GM18498 (cell line): ENCODE results near the gene ZSCAN21.
A peak's percentile ranks its signal among the peaks of the same experiment; 100 is the strongest.
"Not testable (repeated sequence)": the region's sequence is repeated elsewhere in the genome, so short reads cannot be mapped to it uniquely, and the experiment has no call there.

Experiments
- ATAC-seq: cut with Tn5 transposase; IDR thresholded peaks from one replicate; pipeline ENCODE4 v1.9.1; 2021; ENCODE audit warnings: mild to moderate bottlenecking, moderate library complexity; ENCODE audit not compliant: unreplicated experiment

The ZSCAN21 gene

DNA sequence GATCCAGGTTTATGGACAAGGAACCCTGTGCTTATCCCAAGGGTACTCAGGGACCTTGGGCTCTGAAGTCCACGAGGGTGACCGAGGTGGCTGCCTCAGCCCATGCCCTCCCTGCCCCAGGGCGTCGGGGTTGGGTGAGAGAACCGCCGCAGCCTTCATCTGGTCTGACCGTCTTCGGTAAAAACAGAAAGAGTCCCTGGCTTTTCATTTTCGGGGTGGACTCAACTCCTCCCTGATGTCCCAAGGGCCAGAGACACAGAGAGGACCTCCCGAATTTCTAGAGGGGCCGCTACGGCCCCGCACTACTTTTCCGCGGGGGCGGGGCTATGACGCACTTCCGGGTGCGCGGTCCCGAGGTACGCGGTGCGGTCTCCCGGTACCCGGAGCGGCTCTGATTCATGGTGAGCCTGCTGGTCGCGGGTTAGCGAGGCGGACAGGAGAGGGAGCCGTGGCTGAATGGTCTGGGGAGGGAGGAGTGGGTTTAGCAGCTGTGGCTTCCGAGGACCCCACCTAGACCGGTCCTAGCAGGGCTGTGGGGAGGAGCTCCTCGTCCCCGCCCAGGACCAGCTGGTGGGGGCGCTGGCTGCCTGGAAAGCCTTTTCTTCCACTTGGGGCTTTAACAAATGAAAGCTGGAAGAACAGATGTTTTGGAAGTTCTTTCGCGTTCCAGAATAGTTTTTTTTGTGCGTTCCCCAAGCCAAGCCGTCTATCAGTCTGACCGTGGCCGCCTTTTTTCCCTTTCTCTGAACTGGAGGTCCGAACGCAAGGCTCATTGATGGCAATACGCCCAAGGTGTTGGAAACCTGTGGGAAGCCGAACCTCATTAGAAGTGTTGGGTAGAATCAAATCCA is at the start of gene ZSCAN21:
Gene ZSCAN21 (plus strand): TSS at position 334 of the 851 bp plus-strand sequence. CDS start 7,233 bp downstream, outside the sequence.
- ATAC-seq: peak; percentile 92

DNA sequence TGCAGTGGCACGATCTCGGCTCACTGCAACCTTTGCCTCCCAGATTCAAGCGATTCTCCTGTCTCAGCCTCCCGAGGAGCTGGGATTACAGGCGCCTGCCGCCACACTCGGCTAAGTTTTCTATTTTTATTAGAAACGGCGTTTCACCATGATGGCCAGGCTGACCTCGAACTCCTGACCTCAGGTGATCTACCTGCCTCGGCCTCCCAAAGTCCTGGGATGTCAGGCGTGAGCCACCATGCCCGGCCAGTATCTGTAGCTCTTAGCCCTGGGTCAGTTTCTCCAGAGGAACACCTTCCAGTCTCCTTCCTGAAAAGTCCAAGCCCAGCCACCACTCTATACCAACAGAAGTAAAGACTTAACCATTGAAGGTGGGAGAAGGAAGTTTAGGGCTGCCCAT is 49.3 kb upstream of the ZSCAN21 start:
- ATAC-seq: no peak

DNA sequence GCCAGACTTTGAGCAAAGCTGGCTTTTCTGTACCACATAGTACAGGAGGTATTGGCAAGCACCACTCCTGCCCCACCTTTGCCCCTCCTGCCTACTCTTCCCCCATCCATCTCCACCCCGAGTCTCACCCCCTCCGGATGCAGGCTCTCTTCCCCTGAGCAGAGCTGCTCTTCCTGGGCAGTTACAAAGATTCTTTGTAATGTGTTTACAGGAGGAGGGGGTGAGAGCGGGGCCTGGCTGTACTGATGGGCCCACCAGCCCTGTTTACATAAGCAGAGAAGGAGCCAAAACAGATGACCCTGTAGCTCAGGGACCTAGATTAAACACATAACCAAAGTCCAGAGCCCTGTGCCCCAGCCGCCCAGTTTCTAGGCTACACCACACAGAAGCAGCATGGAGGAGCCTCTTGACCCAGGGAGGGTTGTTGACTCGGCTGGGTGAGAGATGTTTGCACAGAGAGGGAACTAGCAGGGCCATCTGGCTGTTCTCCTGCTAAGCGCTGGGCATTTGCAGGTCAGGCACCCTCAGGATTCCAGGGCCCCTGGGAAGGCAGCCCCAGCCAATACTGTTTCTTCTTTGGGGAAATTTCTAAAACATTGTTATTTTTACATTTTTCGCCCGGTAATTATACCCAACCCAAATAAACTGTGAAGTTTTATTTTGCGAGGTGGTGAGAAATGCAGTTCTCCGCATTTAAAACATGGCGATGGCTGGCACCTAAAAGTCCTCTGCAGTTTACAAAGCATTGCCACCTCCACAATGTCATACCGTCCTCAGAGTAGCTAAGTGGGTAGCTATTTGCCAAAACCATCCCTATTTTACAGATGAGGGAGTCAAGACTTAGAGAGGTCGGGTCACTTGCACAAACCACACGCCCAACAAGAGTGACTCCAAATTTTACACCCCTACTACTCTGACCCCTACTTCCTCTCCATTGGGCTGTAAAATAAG is 45.6 kb upstream of the ZSCAN21 start:
- no peak for ATAC-seq

DNA sequence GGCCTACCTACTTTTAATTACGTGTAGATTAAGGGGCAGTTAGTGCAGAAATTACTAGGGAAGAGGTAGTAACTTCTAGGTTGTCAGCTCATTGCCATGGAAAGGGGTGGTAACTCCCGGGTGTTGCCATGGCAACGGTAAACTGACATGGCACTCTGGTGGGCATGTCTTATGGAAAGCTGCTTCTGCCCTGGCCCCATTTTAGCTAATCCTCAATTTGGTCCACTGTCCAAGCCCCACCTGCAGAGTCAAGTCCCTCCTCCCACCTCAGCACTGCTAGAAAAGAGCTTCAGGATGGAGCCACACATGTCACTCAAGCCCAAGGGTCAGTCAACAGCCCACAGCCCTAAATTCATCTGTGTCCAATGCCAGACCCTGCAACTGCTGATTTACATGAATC is 41.7 kb upstream of the ZSCAN21 start:
- ATAC-seq: no peak

GRCh38 chr7:100008525-100008924 is 41.0 kb upstream of the ZSCAN21 start:
- no peak for ATAC-seq

DNA sequence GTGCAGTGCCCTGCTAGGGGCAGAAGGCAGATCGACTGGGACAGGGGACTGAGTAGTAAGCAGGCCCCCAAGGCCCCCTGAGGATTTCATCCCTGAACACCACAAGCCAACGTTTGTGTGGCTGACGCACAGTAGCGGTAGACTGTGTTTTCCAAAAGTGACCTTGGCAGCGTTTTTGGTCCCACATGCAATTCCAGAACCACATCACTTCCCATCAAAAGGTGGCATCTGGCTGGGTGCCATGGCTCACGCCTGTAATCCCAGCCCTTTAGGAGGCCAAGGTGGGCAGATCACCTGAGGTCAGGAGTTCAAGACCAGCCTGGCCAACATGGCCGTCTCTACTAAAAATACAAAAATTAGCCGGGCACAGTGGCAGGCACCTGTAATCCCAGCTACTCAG is 39.6 kb upstream of the ZSCAN21 start:
- ATAC-seq: not testable (repeated sequence)

DNA sequence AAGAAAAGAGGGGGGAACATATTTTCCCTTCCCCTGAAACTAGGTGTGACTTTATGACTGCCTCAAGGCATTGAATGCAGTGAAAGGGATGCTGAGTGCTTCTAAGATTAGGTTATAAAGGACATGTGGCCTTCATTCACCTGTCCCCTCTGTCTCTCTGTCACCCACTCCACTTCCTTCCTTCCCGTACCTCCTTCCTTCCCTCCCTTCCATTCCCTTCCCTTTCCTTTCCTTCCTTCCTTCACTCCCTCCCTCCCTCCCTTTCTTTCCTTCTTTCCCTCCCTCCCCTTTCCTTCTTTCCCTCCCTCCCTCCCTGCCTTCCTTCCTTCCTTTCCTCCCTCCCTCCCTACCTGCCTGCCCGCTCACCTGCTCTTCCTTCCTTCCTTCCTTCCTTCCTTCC is 38.7 kb upstream of the ZSCAN21 start:
- ATAC-seq: no peak

DNA sequence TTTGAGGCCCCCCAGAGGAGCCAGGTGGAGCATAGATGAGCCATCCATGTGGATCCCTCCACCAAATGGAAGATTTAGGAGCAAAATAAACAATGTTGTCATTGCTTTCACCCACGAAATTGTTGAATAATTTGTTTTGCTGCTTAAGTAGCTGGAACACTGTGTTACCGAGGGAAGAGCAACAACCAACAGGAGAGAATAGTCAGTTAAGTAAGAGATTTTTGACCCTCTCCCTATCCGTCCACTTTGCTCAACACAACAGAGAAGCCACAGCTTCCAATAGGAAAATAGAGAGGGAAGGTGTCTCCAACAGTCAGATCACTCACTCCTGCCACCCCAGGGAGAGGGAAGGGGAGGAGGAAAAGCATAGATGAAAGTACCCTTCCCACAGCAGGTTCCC is 38.1 kb upstream of the ZSCAN21 start:
- ATAC-seq: no peak

GRCh38 chr7:100012385-100013327 is 36.9 kb upstream of the ZSCAN21 start:
- ATAC-seq: not testable (repeated sequence)

DNA sequence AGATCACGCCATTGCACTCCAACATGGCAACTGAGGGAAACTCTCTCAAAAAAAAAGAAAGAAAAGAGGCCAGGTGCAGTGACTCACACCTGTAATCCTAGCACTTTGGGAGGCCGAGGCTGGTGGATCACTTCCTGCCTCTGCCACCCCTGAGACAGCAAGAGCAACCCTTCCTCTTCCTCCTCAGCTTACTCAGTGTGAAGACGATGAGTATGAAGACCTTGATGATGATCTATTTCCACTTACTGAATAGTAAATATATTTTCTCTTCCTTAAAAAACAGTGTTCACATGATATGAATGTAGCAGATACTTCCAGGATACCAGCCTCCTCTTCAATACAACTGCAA is 36.3 kb upstream of the ZSCAN21 start:
- no peak for ATAC-seq

DNA sequence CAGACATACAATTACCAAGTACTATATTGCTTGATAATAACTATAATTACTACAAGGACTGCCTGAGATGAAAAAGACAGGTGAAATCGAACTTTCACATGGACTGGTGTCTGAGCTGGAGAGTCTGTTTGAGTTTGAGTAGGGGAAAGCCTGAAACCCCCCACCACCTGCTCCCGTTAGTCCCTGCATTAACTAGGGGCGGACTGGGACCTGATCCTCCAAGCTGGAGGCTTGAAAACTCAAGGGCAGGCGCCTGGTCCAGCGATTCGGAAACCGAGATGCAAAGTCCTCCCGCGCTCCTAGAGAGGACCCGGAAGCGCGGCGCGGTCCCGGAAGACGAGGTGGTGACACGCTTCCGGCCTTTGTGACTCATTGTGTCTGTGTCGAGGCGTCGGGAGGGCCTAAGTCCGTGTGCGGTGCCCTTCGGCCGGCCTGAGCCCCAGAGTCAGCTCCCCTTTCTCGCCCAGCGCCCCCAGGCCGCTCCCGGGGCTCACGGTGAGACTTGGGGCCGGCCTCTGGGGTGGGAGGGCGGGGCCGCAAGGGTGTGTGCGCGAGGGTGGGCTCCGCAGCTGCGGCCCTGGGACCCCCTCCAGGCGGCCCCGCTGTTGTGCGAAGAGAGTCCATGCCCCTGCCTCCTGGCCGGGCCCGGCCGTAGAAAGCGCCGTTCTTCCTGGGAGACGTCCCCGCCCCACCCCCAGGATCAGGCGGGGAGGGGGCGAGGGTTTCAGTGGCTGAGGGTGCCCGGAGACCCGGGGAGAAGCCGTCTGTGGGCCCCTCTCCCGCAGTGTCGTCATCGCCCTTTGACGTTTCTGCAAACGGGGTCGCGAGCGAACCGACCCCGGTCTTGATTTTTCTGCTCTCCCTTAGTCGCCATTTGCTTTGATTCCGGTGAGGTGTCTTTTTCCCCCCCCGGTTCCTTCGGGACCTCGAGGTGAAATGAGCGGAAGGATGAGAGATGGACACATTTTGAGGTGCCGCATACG is 34.1 kb upstream of the ZSCAN21 start, which contains the start of gene ZKSCAN1:
Gene ZKSCAN1 (plus strand): TSS at position 365 of the 983 bp plus-strand sequence. CDS start 7,911 bp downstream, outside the sequence.
- peak; percentile 98 for ATAC-seq

- ATAC-seq: no peak
Measured at GRCh38 chr7:100016215-100016901, 33.2 kb upstream of the ZSCAN21 start.

DNA sequence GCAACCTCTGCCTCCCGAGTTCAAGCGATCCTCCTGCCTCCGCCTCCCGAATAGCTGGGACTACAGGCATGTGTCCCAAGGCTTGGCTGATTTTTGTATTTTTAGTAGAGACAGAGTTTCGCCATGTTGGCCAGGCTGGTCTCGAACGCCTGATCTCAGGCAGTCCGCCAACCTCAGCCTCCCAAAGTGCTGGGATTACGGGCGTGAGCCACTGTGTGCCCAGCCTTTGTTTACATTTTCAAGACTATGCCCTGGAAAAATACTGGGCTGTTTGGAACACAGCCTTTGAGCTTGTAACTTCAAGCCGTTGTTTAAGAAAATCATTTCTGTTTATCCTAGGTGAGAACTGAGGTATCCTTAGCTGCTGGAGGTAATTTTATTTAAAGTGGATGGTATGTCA is 32.3 kb upstream of the ZSCAN21 start:
- no peak for ATAC-seq

DNA sequence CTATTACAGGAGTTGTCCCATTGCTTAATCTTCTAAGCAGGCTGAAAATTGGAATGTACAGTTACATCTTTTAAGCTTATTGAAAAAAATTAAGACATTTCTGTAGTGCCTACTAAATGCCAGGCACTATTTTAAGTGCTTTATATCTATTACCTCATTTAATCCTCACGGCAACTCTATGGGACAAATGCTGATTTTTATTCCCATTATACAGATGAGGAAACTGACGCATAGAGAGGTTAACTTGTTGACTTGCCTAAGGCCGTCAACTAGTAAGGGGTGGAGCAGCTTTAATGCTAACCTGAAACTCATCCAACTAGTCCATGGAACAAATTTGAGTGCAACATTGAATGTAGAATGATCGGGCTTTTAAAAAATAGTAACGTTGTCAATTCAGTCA is 31.7 kb upstream of the ZSCAN21 start:
- ATAC-seq: no peak

GRCh38 chr7:100019908-100020307 is 29.7 kb upstream of the ZSCAN21 start:
- no peak for ATAC-seq

- no peak for ATAC-seq
Measured at GRCh38 chr7:100021297-100021696, 28.3 kb upstream of the ZSCAN21 start.

DNA sequence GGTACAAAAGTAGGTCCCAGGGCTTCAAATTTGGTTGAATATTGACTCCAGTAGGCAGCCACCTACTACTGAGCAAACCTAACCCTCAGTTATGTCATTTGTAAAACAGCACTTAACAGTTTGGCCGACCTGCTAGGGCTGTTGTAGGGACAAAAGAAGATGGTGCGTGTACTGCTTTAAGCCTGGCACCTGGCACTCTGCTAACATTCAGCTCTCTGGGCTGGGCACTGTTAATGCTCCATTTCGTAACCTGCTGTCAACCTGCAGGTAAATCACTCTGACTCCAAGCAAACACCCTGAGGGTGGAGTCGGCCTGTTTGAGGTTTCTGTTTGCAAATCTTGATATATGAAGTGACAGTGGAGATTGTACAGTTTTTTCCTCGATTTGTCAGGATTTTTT is 27.0 kb upstream of the ZSCAN21 start:
- ATAC-seq: no peak

DNA sequence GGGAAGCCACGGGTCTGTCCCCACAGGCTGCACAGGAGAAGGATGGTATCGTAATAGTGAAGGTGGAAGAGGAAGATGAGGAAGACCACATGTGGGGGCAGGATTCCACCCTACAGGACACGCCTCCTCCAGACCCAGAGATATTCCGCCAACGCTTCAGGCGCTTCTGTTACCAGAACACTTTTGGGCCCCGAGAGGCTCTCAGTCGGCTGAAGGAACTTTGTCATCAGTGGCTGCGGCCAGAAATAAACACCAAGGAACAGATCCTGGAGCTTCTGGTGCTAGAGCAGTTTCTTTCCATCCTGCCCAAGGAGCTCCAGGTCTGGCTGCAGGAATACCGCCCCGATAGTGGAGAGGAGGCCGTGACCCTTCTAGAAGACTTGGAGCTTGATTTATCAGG is 26.0 kb upstream of the ZSCAN21 start:
- no peak for ATAC-seq
